Stimulated activated naive CD8-positive, alpha-beta T cell treated with anti-CD3 and anti-CD28 coated beads, Interleukin-15, amount 100 ng/mL, for 72 hours (primary cell): ENCODE results near the gene FGGY.
A peak's percentile ranks its signal among the peaks of the same experiment; 100 is the strongest.

Source experiments
- ATAC-seq: fragments of 150-1000 bp; cut with Tn5 transposase; 2 replicates; pipeline ENCODE4 v1.10.0; 2021; ENCODE audit warnings: mild to moderate bottlenecking, moderate library complexity
- DNase-seq, 2 donors: peaks; one replicate each; pipeline ENCODE4 v3.0.0; 2021 to 2022
- H3K27ac Mint-ChIP-seq, 2 donors: one replicate each; pipeline ENCODE4 v1.8.0; 2022; ENCODE audit warnings: mild to moderate bottlenecking in 2 of 2, mixed read lengths in 2 of 2, moderate library complexity in 2 of 2
- H3K27me3 Mint-ChIP-seq: one replicate; pipeline ENCODE4 v1.8.0; 2022; ENCODE audit warnings: mixed read lengths
- H3K4me1 Mint-ChIP-seq: one replicate; pipeline ENCODE4 v1.8.0; 2022; ENCODE audit warnings: mild to moderate bottlenecking, mixed read lengths
- H3K4me3 Mint-ChIP-seq, 2 donors: one replicate each; pipeline ENCODE4 v1.8.0; 2022; ENCODE audit warnings: mild to moderate bottlenecking in 2 of 2, mixed read lengths in 2 of 2, moderate library complexity in 1 of 2
- H3K9me3 Mint-ChIP-seq, 2 donors: one replicate each; pipeline ENCODE4 v1.8.0; 2022; ENCODE audit warnings: mixed read lengths in 2 of 2

FGGY gene

GRCh38 chr1:59686574-59686973 lies 389.7 kb downstream of the FGGY start:
- Mint-ChIP-seq H3K4me1 (no peaks in the 10 kb centered on the region), H3K4me3 (no peak overlapping the region), H3K9me3 (no peaks in the 10 kb centered on the region), H3K27me3 (no peaks in the 10 kb centered on the region), H3K27ac (no peak overlapping the region)
- no peak for ATAC-seq
- DNase-seq, result no peak

GRCh38 chr1:59687081-59687480 lies 390.2 kb downstream of the FGGY start:
- no peak for ATAC-seq
- Mint-ChIP-seq H3K27ac (no peak overlapping the region), H3K9me3 (no peaks in the 10 kb centered on the region), H3K4me1 (no peaks in the 10 kb centered on the region), H3K27me3 (no peaks in the 10 kb centered on the region), H3K4me3 (no peak overlapping the region)
- DNase-seq, result no peak

- ATAC-seq (no peak), DNase-seq (no peak)
- Mint-ChIP-seq H3K27ac (peak overlapping the region in 1 of 2 donors; percentile 85), H3K4me3 (no peak overlapping the region), H3K27me3 (no peaks in the 10 kb centered on the region), H3K4me1 (no peaks in the 10 kb centered on the region), H3K9me3 (no peaks in the 10 kb centered on the region)
These were observed 392.1 kb downstream of the FGGY start for GRCh38 chr1:59688976-59689375.

- no peak overlapping the region for H3K27ac Mint-ChIP-seq
- DNase-seq, result no peak
- no peaks in the 10 kb centered on the region for H3K4me1 Mint-ChIP-seq
- no peak for ATAC-seq
- H3K9me3 Mint-ChIP-seq, result peaks cover 0 to under 1% of the 10 kb centered on the region in 2 donors
- H3K27me3 Mint-ChIP-seq, result no peaks in the 10 kb centered on the region
- no peak overlapping the region for H3K4me3 Mint-ChIP-seq
These were observed 392.8 kb downstream of the FGGY start for GRCh38 chr1:59689730-59690129.

- no peaks in the 10 kb centered on the region for H3K4me1 Mint-ChIP-seq
- ATAC-seq (no peak), DNase-seq (no peak)
- H3K27ac Mint-ChIP-seq, result no peak overlapping the region
- no peak overlapping the region for H3K4me3 Mint-ChIP-seq
- no peaks in the 10 kb centered on the region for H3K27me3 Mint-ChIP-seq
- peaks cover 0 to 4% of the 10 kb centered on the region in 2 donors for H3K9me3 Mint-ChIP-seq
These were observed 393.5 kb downstream of the FGGY start for GRCh38 chr1:59690171-59690930.

- ATAC-seq (no peak), DNase-seq (no peak)
- Mint-ChIP-seq H3K27ac (no peak overlapping the region), H3K27me3 (no peaks in the 10 kb centered on the region), H3K9me3 (peaks cover 0 to 4% of the 10 kb centered on the region in 2 donors), H3K4me3 (no peak overlapping the region), H3K4me1 (peaks cover under 1% of the 10 kb centered on the region)
These were observed 394.4 kb downstream of the FGGY start for GRCh38 chr1:59691261-59691660.

- ATAC-seq, result no peak
- H3K4me1 Mint-ChIP-seq, result peaks cover 14% of the 10 kb centered on the region
- H3K27me3 Mint-ChIP-seq, result no peaks in the 10 kb centered on the region
- DNase-seq, result no peak
- no peak overlapping the region for H3K4me3 Mint-ChIP-seq
- H3K9me3 Mint-ChIP-seq, result peaks cover 0 to 4% of the 10 kb centered on the region in 2 donors
- no peak overlapping the region for H3K27ac Mint-ChIP-seq
These were observed 395.7 kb downstream of the FGGY start for GRCh38 chr1:59692591-59692990.

GRCh38 chr1:59693406-59693805 lies 396.5 kb downstream of the FGGY start:
- H3K9me3 Mint-ChIP-seq, result peaks cover 0 to 4% of the 10 kb centered on the region in 2 donors
- DNase-seq (no peak), ATAC-seq (no peak)
- no peak overlapping the region for H3K4me3 Mint-ChIP-seq
- H3K4me1 Mint-ChIP-seq, result peaks cover 19% of the 10 kb centered on the region
- no peak overlapping the region for H3K27ac Mint-ChIP-seq
- H3K27me3 Mint-ChIP-seq, result no peaks in the 10 kb centered on the region

- ATAC-seq (no peak), DNase-seq (no peak)
- H3K27ac Mint-ChIP-seq, result no peak overlapping the region
- H3K4me3 Mint-ChIP-seq, result no peak overlapping the region
- H3K4me1 Mint-ChIP-seq, result peaks cover 24% of the 10 kb centered on the region
- H3K9me3 Mint-ChIP-seq, result peaks cover 0 to 4% of the 10 kb centered on the region in 2 donors
- H3K27me3 Mint-ChIP-seq, result no peaks in the 10 kb centered on the region
These were observed 398.4 kb downstream of the FGGY start for GRCh38 chr1:59695252-59695651.

GRCh38 chr1:59696421-59697115 lies 399.7 kb downstream of the FGGY start:
- Mint-ChIP-seq H3K27me3 (no peaks in the 10 kb centered on the region), H3K27ac (peak overlapping the region in 1 of 2 donors; percentile 80), H3K4me1 (peaks cover 24% of the 10 kb centered on the region), H3K4me3 (peak overlapping the region; percentile 73 to 74), H3K9me3 (peaks cover 0 to 4% of the 10 kb centered on the region in 2 donors)
- ATAC-seq, result peak; percentile 71
- peak in 1 of 2 donors; percentile 16 for DNase-seq

GRCh38 chr1:59697150-59697800 lies 400.4 kb downstream of the FGGY start:
- H3K4me1 Mint-ChIP-seq, result peaks cover 24% of the 10 kb centered on the region
- peak overlapping the region; percentile 73 to 74 for H3K4me3 Mint-ChIP-seq
- H3K27ac Mint-ChIP-seq, result peak overlapping the region; percentile 38 to 80
- DNase-seq, result peak; percentile 16 to 67
- peak; percentile 87 for ATAC-seq
- no peaks in the 10 kb centered on the region for H3K27me3 Mint-ChIP-seq
- peaks cover 0 to 4% of the 10 kb centered on the region in 2 donors for H3K9me3 Mint-ChIP-seq

GRCh38 chr1:59698386-59698785 lies 401.5 kb downstream of the FGGY start:
- peaks cover 24% of the 10 kb centered on the region for H3K4me1 Mint-ChIP-seq
- H3K9me3 Mint-ChIP-seq, result peaks cover 0 to 4% of the 10 kb centered on the region in 2 donors
- no peaks in the 10 kb centered on the region for H3K27me3 Mint-ChIP-seq
- H3K4me3 Mint-ChIP-seq, result peak overlapping the region in 1 of 2 donors; percentile 73
- DNase-seq (no peak), ATAC-seq (no peak)
- peak overlapping the region in 1 of 2 donors; percentile 90 for H3K27ac Mint-ChIP-seq

GRCh38 chr1:59699227-59699847 lies 402.4 kb downstream of the FGGY start:
- H3K9me3 Mint-ChIP-seq, result peaks cover 0 to 4% of the 10 kb centered on the region in 2 donors
- peaks cover 24% of the 10 kb centered on the region for H3K4me1 Mint-ChIP-seq
- H3K27ac Mint-ChIP-seq, result peak overlapping the region in 1 of 2 donors; percentile 80
- peak overlapping the region in 1 of 2 donors; percentile 67 for H3K4me3 Mint-ChIP-seq
- ATAC-seq, result no peak
- H3K27me3 Mint-ChIP-seq, result no peaks in the 10 kb centered on the region
- DNase-seq, result peak; percentile 21

GRCh38 chr1:59701376-59701775 lies 404.5 kb downstream of the FGGY start:
- ATAC-seq (no peak), DNase-seq (no peak)
- Mint-ChIP-seq H3K4me3 (no peak overlapping the region), H3K9me3 (no peaks in the 10 kb centered on the region), H3K27ac (no peak overlapping the region), H3K27me3 (no peaks in the 10 kb centered on the region), H3K4me1 (peaks cover 22% of the 10 kb centered on the region)

- no peak for DNase-seq
- Mint-ChIP-seq H3K27me3 (no peaks in the 10 kb centered on the region), H3K9me3 (no peaks in the 10 kb centered on the region), H3K4me1 (peaks cover 5% of the 10 kb centered on the region), H3K4me3 (no peak overlapping the region), H3K27ac (no peak overlapping the region)
- no peak for ATAC-seq
These were observed 406.5 kb downstream of the FGGY start for GRCh38 chr1:59703226-59703917.
